ENCODE measurements around the gene TMEM63A.

DNA sequence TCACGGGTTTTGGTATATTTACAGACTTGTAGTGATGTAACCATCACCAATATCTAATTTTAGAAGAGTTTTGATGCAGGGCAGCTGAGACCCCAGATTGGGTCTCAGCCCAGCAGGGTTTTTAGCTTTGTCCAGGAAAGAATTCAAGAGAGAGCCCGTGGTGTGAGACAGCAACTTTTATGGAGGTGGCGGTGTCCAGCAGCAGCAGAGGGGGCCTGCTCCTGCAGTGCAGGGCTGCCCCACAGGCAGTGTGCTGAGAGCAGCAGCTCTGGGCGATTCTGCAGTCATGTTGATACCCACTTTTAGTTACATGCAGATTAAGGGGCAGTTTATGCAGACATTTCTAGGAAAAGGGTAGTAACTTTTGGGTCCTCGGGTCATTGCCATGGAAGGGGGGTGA lies 74.0 kb downstream of the TMEM63A start:
- no peak for TF ChIP-seq EZH2 (IDR thresholded peaks at IDR 0.05)
- TF ChIP-seq, protein P1, sequence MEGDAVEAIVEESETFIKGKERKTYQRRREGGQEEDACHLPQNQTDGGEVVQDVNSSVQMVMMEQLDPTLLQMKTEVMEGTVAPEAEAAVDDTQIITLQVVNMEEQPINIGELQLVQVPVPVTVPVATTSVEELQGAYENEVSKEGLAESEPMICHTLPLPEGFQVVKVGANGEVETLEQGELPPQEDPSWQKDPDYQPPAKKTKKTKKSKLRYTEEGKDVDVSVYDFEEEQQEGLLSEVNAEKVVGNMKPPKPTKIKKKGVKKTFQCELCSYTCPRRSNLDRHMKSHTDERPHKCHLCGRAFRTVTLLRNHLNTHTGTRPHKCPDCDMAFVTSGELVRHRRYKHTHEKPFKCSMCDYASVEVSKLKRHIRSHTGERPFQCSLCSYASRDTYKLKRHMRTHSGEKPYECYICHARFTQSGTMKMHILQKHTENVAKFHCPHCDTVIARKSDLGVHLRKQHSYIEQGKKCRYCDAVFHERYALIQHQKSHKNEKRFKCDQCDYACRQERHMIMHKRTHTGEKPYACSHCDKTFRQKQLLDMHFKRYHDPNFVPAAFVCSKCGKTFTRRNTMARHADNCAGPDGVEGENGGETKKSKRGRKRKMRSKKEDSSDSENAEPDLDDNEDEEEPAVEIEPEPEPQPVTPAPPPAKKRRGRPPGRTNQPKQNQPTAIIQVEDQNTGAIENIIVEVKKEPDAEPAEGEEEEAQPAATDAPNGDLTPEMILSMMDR (IDR thresholded peaks at IDR 0.05): no peak
- TF ChIP-seq EZH2phosphoT487 (IDR thresholded peaks at IDR 0.05): no peak
